Brain microvascular endothelial cell (primary cell): ENCODE measurements around the gene RNF157.
A peak's percentile ranks its signal among the peaks of the same experiment; 100 is the strongest.

Experiments used
- DNase-seq: peaks from one replicate; pipeline ENCODE4 v3.0.0-alpha.2; 2020
- H3K27ac ChIP-seq: fragments of 250-450 bp; sonication (Bioruptor Pico); 2 replicates; pipeline ENCODE4 v1.5.1; 2020; ENCODE audit warnings: mild to moderate bottlenecking, moderate library complexity
- H3K27me3 ChIP-seq: fragments of 250-450 bp; sonication (Bioruptor Pico); replicated peaks from 2 replicates; pipeline ENCODE4 v1.5.1; 2020; ENCODE audit warnings: mild to moderate bottlenecking
- H3K36me3 ChIP-seq: fragments of 250-450 bp; sonication (Bioruptor Pico); replicated peaks from 2 replicates; pipeline ENCODE4 v1.5.1; 2020; ENCODE audit warnings: mild to moderate bottlenecking
- H3K4me3 ChIP-seq: 2 replicates; pipeline ENCODE4 v1.5.1; 2011; ENCODE audit warnings: low read depth, mild to moderate bottlenecking, control low read depth, low read length, moderate library complexity
- in situ Hi-C: cut with HindIII; loops from 2 replicates; pipeline ENCODE4 v1.10.0; 2017; ENCODE audit warnings: low sequenced_read_pairs, low pct_ligation_motif_present
- TF ChIP-seq, protein P1 (sequence below): IDR thresholded peaks from 2 replicates; pipeline ENCODE4 v1.5.1; 2011; ENCODE audit warnings: low read depth, mild to moderate bottlenecking, moderate library complexity, low read length, control low read depth, inconsistent platforms; ENCODE audit errors: missing control alignments

The RNF157 gene

GRCh38 chr17:76243826-76244679, 3.8 kb upstream of the RNF157 start:
- TF ChIP-seq, protein P1, sequence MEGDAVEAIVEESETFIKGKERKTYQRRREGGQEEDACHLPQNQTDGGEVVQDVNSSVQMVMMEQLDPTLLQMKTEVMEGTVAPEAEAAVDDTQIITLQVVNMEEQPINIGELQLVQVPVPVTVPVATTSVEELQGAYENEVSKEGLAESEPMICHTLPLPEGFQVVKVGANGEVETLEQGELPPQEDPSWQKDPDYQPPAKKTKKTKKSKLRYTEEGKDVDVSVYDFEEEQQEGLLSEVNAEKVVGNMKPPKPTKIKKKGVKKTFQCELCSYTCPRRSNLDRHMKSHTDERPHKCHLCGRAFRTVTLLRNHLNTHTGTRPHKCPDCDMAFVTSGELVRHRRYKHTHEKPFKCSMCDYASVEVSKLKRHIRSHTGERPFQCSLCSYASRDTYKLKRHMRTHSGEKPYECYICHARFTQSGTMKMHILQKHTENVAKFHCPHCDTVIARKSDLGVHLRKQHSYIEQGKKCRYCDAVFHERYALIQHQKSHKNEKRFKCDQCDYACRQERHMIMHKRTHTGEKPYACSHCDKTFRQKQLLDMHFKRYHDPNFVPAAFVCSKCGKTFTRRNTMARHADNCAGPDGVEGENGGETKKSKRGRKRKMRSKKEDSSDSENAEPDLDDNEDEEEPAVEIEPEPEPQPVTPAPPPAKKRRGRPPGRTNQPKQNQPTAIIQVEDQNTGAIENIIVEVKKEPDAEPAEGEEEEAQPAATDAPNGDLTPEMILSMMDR, result no peak
- peaks cover 9% of the 10 kb centered on the region for H3K27me3 ChIP-seq
- no peak overlapping the region for H3K27ac ChIP-seq
- no peak for DNase-seq
- in situ Hi-C loops, result no loop called here
- H3K4me3 ChIP-seq, result no peak overlapping the region
- H3K36me3 ChIP-seq, result no peaks in the 10 kb centered on the region

- no peak overlapping the region for H3K27ac ChIP-seq
- in situ Hi-C loops, result no loop called here
- no peaks in the 10 kb centered on the region for H3K36me3 ChIP-seq
- TF ChIP-seq, protein P1, result no peak
- no peak overlapping the region for H3K4me3 ChIP-seq
- no peak for DNase-seq
- peaks cover 17% of the 10 kb centered on the region for H3K27me3 ChIP-seq
These were observed 1.5 kb upstream of the RNF157 start for GRCh38 chr17:76241691-76242255.

- Histone ChIP-seq H3K27ac (no peak overlapping the region), H3K4me3 (peak overlapping the region; percentile 56), H3K36me3 (no peaks in the 10 kb centered on the region), H3K27me3 (peaks cover 17% of the 10 kb centered on the region)
- in situ Hi-C loops, result no loop called here
- TF ChIP-seq, protein P1, result no peak
- DNase-seq, result no peak
These were observed 878 bp upstream of the RNF157 start for GRCh38 chr17:76241204-76241538.

GRCh38 chr17:76239538-76240274, 587 bp downstream of the RNF157 start:
- Histone ChIP-seq H3K27ac (no peak overlapping the region), H3K27me3 (peaks cover 17% of the 10 kb centered on the region), H3K4me3 (peak overlapping the region; percentile 36), H3K36me3 (no peaks in the 10 kb centered on the region)
- no peak for DNase-seq
- in situ Hi-C loops, result no loop called here
- TF ChIP-seq, protein P1, result no peak

DNA sequence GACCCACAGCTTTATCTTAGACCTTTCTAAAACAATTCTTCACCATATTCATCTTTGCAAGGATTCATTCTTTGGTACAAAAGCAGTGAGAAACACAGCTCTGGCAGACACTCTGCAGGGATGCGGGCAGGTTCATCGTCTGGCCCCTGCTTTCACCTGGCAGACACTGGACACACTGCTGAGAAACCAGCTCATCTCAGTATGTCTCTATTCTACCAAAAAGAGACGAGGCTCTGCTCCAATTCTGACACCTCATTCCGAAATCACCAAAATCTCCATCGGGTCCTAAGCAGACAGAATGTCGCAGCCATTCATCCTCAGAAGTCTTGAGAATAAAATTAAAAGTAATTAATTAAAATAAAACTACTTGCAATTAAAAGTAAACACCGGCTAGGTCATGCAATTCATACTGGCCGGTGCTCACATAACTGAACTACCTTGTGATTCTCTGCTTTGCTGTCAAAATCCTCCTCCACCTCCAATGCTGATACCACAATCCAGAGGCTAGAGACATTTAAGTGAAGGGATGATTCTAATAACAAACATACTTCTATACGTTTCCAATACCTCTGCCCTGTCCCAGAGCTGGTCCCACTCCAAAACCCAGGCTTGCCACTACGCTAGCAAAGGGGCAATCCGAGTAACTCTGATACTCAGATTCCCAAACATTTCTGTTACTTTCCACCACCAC, 1.3 kb downstream of the RNF157 start:
- H3K27me3 ChIP-seq, result peaks cover 17% of the 10 kb centered on the region
- H3K27ac ChIP-seq, result no peak overlapping the region
- in situ Hi-C loops, result no loop called here
- no peak for DNase-seq
- H3K4me3 ChIP-seq, result no peak overlapping the region
- H3K36me3 ChIP-seq, result no peaks in the 10 kb centered on the region
- TF ChIP-seq, protein P1, result no peak
